ENCODE results near the gene KCTD13. TPM values are rescaled to one million over a fixed set of nuclear protein-coding genes. Genes with fewer than 3 reads are reported as not detected.

KCTD13 gene
- total and polyA plus RNA-seq, 10 of the 15 experiments (the other 5 are each of a cell fraction or from before 2014, with no cell fraction given): 3.3 to 29.2 (median 12.5) TPM

DNA sequence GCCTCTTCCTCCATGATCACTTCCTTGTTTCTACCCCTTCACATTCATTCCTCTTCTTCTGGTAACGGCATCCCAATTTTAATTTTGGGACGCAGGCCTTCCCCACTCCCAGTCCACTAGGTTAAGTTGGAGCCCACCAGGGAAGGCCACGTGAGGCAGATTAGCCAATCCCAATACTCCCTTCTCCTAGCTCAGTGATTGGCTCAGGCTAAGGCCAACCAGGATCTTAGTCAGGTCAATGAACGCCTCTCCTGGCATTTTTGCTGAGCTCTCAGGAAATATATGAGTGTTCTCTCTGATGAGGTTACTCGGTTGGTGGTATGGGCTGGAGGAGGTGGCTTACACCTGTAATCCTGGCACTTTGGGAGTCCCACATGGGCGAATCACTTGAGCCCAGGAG, 42.0 kb downstream of the KCTD13 start:
- Histone ChIP-seq H3K9ac (ENCODE audit: control insufficient read depth, insufficient read depth, low read length) (no peak overlapping the region), H3K4me3 (no peak overlapping the region), H3K79me2 (ENCODE audit: control insufficient read depth, insufficient read depth, low read length) (no peaks in the 10 kb centered on the region), H3K27me3 (replicated peaks in 1 of 2; ENCODE audit: control insufficient read depth in 2 of 2, insufficient read depth in 2 of 2, low read length in 1 of 2) (no peaks in the 10 kb centered on the region; a peak in 1 of 4 replicates), H3K4me2 (ENCODE audit: control insufficient read depth, insufficient read depth) (no peak overlapping the region), H3K9me3 (replicated peaks; ENCODE audit: control insufficient read depth, insufficient read depth, low read length) (no peaks in the 10 kb centered on the region), H3K36me3 (ENCODE audit: control insufficient read depth in 2 of 2, insufficient read depth in 2 of 2, low read length in 1 of 2) (no peaks in the 10 kb centered on the region), H3K4me1 (ENCODE audit: control insufficient read depth, insufficient read depth, low read length) (no peaks in the 10 kb centered on the region), H4K20me1 (ENCODE audit: control insufficient read depth, insufficient read depth) (no peaks in the 10 kb centered on the region), H3K27ac (ENCODE audit: control insufficient read depth, insufficient read depth) (no peak overlapping the region), H2AFZ (ENCODE audit: control insufficient read depth, low read depth, low read length) (no peak overlapping the region)
- in situ Hi-C loops (cut with MboI) (no loop called here), intact Hi-C loops (cut with micrococcal nuclease; ENCODE audit: unreplicated experiment) (no loop called here)
- RAD21 ChIA-PET (ENCODE audit: unreplicated experiment): no interaction called here
- 32% methylated on average over 6 of the region's 6 CpGs for WGBS (ENCODE audit: insufficient coverage, insufficient replicate concordance, low lambda C conversion rate, missing lambda C conversion rate)
- SMC1A ChIA-PET (ENCODE audit: uncharacterized antibody, unreplicated experiment): no interaction called here
- FAIRE-seq (no peak), ATAC-seq (no peak), DNase-seq (ENCODE audit: low read depth, low spot score) (no peak)
- POLR2A ChIA-PET: no interaction called here
- CTCF ChIA-PET: no interaction called here
- BruUV-seq (replicated peaks): no TSS peak
- TF ChIP-seq WRNIP1 (IDR thresholded peaks at IDR 0.05; ENCODE audit: borderline replicate concordance, low read depth, low read length) (no peak), IKZF1 (conservative IDR thresholded peaks at IDR 0.05) (no peak), RELA (IDR thresholded peaks at IDR 0.05; ENCODE audit: borderline replicate concordance, partially characterized antibody) (no peak), RFX5 (IDR thresholded peaks at IDR 0.05; ENCODE audit: low read depth, low read length) (no peak), FOXK2 (IDR thresholded peaks at IDR 0.05) (no peak)
- TF ChIP-seq, protein P1, sequence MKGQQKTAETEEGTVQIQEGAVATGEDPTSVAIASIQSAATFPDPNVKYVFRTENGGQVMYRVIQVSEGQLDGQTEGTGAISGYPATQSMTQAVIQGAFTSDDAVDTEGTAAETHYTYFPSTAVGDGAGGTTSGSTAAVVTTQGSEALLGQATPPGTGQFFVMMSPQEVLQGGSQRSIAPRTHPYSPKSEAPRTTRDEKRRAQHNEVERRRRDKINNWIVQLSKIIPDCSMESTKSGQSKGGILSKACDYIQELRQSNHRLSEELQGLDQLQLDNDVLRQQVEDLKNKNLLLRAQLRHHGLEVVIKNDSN (IDR thresholded peaks at IDR 0.05; ENCODE audit: borderline replicate concordance, extremely low read length, insufficient read depth, low read depth, low read length): peak; percentile 44
- TF ChIP-seq, protein P2, sequence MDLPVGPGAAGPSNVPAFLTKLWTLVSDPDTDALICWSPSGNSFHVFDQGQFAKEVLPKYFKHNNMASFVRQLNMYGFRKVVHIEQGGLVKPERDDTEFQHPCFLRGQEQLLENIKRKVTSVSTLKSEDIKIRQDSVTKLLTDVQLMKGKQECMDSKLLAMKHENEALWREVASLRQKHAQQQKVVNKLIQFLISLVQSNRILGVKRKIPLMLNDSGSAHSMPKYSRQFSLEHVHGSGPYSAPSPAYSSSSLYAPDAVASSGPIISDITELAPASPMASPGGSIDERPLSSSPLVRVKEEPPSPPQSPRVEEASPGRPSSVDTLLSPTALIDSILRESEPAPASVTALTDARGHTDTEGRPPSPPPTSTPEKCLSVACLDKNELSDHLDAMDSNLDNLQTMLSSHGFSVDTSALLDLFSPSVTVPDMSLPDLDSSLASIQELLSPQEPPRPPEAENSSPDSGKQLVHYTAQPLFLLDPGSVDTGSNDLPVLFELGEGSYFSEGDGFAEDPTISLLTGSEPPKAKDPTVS (IDR thresholded peaks at IDR 0.05; ENCODE audit: low read depth, low read length): no peak

Measured in GM12878 (cell line).